GM19324 (cell line): ENCODE measurements around the gene OPRL1.

Experiments used
- ATAC-seq: cut with Tn5 transposase; IDR thresholded peaks from one replicate; pipeline ENCODE4 v1.9.1; 2021; ENCODE audit warnings: mild to moderate bottlenecking, moderate library complexity; ENCODE audit not compliant: unreplicated experiment, low FRiP score

Gene OPRL1

DNA sequence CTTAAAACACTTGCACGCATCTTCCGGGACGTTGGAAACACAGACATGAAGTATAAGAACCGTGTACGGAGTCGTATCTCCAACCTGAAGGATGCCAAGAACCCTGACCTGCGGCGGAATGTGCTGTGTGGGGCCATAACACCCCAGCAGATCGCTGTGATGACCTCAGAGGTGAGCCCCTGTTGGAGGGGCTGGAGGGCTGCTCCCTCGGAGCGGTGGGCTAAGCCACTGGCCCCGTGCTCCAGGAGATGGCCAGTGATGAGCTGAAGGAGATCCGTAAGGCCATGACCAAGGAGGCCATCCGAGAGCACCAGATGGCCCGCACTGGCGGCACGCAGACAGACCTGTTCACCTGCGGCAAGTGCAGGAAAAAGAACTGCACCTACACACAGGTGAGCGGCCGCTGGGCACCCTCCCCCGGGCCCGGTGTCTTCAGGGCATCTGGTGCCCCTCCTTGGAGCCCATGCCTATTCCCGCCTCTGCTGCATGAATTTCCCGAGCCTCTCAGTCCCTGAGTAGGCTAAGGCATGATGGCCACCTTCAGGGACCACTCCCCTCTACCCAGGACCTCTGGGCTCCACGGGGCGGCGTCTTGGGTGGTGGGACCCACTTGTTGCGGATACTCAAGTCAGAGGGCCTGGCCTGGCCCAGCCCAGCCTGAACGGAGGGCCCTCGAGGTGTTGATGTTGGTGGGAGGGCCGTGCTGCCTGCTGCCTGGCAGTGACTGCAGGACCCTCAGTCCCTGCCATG, 9.5 kb upstream of the OPRL1 start:
- no peak for ATAC-seq

DNA sequence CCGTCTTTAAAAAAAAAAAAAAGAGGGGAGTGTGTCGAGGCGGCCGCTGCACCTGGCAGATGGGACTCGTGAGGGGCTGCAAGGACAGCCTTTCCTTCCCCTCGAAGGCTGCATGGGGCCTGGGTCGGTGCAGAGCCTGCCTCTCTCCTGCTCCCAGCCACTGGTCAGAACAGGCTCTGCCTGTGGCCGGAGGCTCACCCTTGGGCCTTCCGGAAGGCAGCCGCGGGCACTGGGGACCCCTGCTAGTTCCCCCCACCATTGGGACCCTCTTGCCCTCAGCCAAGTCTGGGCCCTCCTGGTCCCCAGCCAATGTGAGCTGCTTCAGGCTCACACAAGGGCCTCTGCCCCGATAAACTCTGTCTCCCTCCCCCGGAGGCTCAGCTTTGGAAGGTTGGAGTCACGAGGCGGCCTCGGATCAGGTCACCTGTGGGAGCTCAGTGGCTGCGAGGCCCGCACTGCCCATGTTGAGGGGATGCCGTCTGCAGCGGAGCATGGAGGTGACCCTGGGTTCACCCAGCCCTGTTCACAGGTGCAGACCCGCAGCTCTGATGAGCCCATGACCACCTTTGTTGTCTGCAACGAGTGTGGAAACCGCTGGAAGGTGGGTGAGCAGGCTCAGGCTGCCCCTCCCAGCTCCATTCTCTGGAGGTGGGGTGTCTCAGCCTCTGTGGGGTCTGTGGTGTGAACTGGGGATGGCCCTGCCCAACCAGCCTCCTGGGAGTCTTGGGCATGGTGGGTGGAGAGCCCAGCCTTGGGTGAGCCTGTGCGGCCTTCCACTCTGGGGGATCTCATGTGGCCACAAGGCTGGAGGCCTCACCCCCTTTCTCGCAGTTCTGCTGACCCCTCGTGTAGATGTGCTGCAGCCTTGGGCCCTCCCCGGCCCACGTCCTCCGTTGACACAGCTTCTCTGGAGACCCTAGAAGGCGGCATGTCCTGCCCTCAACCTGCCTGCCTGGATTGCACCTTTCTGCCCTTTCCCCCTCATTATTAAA, 8.2 kb upstream of the OPRL1 start:
- no peak for ATAC-seq

DNA sequence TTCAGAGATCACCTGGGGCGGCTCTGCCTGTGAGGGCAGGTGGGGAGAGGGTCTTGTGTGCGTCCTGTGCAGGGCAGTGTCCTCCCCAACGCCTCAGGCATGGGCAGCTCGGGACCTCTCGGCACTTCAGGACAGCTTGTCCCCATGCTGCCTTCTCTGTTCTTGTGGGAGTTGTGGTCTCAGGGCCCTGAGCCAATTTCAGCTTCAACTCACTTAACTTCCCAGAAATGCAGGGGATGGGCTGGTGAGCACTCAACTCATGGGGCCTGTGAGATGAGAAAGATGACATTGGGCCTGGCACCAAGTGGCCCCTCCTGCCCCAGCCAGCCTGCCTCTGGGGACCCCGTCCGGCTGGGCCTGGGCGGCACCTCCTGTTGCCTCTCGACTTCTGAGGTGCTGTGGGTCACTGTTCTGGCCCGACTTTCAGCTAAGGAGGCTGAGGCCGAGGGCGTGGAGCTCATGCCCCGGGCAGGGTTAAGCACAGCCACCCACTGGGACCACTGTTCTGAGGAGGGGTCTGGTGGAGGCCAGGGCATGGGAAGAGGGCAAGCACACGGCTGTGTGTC, 7.3 kb upstream of the OPRL1 start:
- ATAC-seq: no peak

DNA sequence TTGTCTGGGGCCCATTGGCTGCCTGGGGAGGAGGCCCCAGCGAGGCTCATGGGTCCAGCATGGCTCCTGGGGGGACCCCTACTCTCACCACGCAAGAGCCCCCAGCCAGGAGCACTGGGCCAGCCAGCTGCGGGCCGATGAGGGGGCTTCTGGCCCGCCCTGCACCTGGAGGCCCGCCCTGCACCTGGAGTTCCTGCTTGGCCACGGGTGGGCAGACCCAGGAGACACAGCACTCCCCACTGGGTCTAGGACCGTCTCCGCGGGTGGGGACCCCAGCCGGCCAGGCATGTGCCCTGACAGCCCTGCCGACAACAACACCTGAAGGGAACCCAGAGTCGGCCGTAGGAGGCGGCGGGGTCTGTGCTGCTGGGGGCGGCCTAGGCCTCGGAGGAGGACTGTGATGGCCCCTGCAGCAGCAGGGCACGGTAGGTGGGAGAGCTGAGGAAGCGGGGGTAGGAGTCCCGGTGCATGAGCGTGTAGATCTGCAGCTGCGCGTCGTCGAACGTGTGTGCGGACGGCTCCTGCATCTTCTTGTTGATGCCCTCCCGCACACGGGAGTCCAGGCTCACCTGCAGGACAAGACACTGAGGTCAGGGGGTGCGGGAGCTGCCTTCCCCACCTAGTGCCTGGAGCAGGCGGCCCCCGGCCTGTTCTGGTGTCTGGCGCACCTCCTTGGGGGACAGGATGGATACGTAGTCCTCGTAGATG, 6.3 kb upstream of the OPRL1 start:
- ATAC-seq: no peak

DNA sequence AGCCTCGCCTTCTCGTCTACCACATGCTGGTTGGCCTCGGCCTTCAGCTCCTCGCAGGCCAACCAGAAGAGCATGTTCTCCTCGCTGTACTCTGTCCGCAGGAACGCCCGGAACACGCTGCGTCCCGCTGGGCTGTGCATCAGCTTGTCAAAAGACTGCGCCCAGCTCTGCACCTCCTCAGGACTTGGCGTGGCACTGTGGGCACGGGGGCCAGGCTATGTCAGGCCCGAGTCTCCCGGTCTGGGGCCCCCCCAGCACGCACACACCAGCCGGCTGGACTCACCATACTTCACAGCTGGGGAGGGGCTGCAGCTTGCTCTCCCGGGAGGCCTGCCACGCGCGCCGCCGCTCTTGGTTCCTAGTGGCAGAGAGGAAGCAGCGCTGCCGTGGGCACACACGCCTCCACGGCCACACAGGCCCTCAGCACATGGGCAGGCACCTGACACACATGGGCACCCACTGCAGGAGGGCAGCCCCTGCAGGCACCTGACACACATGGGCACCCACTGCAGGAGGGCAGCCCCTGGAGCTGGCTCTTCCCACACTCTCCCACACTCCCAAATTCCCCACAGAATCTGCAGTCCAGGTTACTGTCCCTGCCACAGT, 5.6 kb upstream of the OPRL1 start:
- no peak for ATAC-seq

DNA sequence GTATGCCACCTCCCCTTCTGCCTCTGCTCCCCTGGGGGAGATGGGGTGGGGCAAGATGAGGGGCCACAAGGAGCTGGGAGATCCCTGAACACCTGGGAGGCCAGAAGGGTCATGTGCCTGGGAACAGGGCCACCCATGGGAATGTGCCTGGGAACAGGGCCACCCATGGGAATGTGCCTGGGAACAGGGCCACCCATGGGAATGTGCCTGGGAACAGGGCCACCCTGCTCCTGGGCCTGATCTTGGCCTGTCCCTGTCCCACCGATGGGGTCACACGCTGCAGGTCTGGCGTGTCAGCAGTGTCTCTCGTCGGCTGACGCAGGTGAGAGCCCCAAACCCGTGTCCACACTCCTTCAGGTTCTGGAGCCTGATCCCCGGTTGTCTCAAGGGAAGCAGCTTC, 4.9 kb upstream of the OPRL1 start:
- ATAC-seq: no peak

DNA sequence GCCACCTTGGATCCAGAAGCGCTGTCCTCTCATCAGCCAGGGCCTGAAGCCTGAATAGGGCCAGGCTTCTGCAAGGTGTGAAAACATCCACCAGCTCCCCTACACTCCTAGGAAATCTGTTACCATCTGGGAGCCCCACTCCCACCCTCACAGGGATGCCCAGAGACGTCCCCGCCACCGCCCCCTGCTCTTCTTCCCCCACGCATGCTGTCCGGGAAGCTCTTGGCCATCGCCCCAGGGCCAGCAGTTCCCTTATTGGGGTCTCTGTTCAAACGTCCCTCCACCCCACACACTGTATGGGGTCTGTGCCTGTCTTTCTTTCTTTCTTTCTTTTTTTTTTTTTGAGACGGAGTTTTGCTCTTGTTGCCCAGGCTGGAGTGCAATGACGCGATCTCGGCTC, 4.3 kb upstream of the OPRL1 start:
- no peak for ATAC-seq

DNA sequence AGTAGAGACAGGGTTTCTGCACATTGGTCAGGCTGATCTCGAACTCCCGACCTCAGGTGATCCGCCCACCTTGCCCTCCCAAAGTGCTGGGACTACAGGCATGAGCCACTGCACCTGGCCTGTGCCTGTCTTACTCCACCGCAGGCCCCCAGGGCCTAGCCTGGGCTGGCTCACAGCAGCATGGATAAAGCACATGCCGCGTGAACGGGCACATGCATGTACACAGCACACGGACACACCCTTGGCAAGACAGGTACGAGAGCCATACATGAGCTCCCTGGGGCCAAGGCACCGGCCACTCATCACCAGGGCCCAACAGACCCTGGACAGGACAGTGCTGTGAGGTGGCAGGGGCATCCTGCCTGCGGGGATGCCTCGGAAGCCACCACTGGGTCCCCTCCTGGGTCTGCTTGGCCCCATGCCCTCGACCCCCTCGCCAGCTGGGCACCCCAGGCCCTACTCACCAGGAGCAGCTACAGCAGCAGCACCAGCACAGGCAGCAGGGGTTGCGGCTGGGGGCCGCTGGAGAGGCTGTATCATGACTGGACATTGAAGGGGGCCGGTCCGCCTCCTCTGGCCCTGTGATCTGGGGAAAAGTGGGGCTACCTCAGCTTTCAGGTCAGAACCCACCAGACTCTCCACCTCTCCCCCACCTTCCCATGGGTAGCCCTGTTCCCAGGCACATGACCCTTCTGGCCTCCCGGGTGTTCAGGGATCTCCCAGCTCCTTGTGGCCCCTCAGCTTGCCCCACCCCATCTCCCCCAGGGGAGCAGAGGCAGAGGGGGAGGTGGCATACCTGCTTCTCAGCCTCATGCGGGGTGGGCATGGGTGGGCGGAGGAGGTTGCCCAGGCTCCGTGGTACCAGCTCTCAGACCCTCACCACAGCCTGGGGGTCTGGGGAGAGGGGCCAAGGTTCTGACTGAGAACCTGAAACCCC, 3.6 kb upstream of the OPRL1 start:
- no peak for ATAC-seq

DNA sequence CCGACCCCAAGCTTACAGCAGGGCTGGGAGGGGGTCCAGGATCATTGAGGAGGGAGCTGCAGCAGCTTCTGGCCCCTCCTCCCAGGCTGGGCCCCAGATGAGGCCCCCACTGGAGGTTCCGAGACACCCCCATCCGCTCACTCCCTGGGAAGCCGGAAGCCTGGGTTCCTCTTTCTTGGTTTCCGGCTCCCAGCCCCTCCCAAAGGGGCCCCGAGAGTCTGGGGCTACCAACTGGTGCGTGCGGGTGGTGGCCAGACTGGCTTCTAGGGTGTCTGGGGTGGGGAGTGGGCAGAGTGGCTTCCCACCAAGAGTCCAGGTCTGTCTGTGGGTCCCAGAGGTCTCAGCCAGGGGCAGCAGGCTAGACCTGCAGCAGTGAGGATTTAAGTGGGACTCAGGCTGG, 2.8 kb upstream of the OPRL1 start:
- ATAC-seq: no peak

DNA sequence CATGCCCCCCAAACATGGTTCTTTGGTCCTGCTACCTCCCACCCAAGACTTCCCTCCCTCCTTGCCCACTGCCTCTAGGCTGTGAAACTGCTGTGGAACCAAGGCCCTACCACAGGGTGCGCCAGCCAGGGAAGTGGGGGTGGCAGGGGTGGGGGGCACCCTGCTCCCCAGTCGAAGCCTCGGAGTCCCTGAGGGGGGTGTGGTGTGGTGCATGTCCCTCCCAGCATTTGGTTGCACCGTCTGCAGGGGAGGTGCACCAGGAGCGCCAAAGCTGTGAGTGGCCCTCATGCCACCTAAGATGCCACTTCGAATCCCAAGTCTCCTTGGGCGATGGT, 2.4 kb upstream of the OPRL1 start:
- ATAC-seq: no peak

DNA sequence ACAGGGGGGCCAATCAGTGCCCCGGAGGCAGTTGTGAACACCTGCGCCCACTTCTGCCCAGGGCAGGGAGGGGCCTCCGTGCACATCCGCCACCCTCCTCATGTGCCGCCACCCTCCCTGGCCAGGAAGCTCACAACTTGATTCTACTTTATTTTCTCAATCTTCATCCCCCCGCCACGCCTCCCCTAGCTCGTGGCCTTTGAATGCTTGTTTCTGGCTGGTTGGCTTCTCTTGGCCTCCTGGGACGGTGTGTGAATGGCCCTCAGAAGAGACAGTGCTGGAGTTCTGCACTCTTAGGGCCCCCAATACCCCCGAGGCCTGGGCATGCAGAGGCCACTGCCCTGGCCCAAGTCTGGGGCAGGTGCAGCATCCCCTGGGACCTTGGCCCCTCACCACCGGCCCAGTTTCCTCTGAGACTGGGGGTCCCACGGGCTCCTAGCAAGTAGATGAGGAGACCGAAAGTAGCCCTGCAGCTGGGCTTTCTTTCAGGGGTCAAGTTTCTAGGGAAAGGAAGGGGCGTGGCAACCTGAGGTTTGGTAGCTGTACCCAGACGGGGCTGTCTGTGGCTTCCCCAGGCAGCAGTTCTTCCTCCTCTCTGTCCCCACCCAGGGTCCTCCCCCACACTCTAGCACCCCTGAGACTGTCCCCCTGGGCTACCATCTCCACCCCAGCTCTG, 1.9 kb upstream of the OPRL1 start:
- ATAC-seq: no peak

DNA sequence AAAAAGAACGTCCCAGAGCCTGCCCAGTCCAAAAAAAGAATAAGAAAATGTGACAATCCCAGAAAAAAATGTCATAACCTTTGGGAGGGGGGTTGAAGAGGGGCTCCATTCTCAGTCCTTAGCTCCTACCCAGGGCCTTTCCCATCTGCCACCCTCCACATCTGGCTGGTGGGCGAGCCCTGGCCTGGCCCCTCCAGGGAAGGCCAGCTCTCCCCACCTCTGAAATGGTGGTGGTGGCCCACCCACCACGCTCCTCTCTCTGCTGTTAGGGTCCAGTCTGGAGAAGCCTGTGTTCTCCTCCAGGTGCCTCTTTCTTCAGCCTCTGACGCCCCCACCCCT, 979 bp upstream of the OPRL1 start:
- ATAC-seq: no peak

DNA sequence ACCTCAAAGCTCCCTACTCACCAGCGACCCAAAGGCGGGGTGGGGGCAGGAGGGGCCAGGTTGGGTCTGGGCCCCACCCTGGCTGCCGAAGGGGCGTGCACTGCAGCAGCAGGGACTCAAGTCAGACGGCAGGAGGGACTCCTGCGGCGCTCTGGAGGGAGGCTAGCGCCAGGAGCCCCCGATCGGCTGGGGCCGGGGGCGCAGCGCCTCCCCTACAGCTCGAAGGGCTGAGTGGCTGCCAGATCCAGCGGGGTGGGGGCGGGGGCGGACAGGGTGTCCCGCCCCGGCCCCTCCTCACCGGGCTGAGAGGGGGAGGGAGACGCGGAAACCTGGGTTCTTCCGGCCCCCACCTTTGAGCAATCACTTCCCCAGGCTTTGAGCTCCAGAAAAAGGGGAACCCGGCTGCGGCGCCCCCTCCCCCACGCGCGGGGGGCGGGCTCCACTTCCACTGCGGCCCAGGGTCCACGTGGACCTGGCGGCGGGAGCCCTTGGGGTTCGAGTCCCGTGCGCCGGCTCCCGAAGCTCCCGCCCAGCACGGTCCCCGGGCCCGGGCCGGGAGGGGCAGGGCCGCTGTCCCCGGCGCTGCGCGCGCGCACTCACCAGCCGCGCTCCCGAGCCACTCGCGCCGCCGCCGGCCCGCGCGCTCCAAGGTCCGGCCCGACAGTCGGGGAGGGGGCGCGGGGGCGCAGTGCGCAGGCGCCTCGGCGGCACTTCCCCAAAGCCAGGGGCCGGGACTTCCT, 439 bp upstream of the OPRL1 start, which contains the start of gene RGS19:
TSS of gene RGS19 (minus strand) at position 246 of the 740 bp plus-strand sequence. CDS start 2,632 bp downstream, outside the sequence.
- ATAC-seq: peak; percentile 60

DNA sequence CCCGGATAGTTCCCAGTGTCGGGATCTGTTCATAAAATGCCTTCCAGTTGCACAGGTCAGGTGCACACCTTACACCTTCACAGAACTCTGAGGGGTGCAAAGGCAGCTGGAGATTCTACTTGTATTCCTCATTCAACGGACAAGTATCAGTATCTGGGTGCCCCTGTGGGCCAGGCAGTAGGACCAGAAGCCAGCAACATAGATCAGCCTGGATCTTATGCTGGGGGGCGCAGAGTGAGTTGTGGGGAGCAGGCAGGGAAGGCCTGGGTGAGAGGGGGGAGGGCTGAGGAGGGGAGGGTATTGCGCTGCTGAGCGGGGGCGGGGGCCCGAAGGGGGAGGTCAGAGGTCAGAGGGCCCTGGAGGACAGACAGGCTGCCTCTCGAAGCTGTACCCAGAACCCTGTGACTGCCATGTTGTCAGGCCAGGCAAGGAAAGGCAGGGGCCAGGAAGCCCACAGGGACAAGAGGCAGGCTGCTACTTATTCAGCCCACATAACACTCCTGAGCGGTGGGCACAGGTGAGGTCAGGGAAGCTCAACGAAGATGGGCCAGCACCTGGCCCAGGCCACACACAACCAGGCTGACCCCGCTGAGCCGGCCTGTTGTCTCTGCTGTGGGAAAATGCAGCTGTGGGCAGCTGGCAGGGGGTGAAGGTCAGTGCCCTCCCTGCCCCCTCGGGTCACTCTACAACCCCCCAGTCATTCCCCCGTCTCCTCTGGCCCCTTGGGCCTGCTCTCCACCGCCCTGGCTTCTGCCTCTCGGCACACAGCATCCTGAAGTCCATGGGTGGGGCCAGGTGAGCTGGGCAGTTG, 1.1 kb downstream of the OPRL1 start:
- no peak for ATAC-seq

DNA sequence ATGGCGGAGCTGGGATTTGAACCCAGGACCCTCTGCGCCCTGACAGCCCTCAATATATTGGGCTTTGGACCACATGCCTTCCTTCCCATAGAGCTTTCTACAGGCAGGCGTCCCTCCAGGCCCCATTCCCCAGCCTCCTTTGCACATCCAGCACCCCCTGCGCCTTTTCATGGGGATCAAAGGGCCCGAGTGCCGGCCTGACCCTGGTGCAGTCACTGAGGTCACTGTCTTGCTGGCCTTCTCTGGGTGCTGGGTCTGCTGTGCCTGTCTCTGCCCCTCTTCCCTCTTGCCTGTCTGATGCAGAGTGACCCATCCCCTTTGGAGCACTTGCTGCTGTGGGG, 1.7 kb downstream of the OPRL1 start:
- ATAC-seq: no peak

DNA sequence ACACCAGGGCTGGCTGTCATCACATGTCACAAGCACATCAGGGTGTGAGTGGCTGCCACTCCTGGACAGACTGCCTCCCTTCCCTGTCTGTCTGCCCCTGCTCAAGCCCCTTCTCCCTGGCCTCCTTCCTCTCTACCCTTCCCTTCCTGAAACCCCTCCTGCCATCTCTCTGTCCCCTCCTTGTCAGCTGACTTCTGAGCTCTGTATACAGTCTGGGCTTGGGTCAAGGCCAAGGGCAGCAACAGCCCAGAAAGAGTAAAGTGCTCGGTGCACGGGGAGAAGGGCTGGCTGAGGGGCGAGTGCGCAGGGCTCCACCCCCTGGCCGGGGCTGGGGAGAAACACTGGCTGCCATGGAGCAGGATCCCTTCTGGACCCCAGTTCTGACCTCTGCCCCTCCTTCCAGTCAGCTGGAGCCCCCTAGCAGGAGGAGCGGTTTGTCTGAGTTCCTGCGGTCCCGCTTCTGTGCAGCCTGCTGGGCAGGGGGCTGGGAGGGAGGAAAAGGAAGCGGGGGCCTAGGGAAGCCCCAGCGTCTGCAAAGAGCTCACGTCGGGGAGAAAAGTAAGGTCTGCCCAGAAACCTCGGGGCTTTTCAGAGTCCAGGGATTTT, 2.3 kb downstream of the OPRL1 start:
- ATAC-seq: no peak

DNA sequence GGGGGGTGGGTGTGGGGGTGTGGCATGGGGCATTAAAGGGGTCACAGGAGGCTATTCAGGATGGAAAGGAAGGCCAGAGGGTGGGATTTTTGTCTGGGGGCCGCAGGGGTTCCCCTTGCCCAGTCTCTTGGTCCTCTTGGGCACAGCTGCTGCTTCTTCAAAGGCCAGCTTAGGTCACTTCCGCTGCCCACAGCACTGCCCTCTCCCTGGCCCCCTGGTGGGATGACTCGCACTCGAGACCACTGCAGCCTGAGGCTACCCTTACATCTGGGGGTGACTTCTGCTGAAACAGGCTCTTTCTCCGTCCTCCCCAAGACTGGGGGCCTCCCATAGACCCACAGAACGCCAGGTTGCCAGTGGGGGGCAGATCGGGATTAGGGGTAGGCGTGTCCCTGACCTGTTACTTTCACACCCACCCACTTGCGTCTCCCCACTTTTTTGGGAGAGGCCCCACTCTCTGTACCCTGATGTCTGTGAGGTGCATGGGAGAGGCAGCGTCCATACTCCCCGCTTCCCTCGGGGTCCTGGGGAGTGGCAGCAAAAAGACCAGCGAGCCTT, 3.0 kb downstream of the OPRL1 start:
- ATAC-seq: no peak
